Prostate gland (tissue), 2 donors: ENCODE data around the gene AQP12B.

Source experiments
- POLR2A ChIP-seq: fragments of 450-650 bp; IDR thresholded peaks from one replicate; pipeline ENCODE4 v1.6.1; 2016; ENCODE audit warnings: antibody characterized with exemption, mild to moderate bottlenecking
- TF ChIP-seq, protein P1 (sequence below), 4 experiments: fragments of 200-600 bp in 2 of 4; fragments of 450-650 bp in 2 of 4; sonication (generic) in 2 of 4; IDR thresholded peaks; 1 replicate in 3 of 4; 2 replicates in 1 of 4; pipeline ENCODE4 v1.5.1; 2016 to 2019; ENCODE audit warnings: antibody characterized with exemption in 4 of 4, mild to moderate bottlenecking in 2 of 4, moderate library complexity in 2 of 4

DNA sequence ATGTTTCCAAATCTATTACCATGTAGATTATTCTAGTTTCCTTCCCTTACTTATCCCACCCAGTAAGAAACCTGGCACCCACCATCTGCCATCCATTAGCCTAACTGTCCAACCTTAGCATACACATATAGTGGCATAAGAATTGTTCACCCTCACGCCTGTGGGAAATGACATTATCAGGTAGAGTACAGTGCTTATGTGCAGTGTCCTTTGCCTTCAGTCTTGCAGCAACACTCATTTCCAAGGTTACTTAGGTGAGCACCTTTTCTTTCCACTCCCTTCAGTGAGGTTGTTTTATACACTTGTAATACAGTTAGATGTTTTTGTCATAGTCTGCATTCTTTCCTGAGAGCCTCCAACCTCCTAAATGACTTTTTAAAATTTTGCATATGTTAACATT is 18.1 kb downstream of the AQP12B start:
- TF ChIP-seq, protein P1, sequence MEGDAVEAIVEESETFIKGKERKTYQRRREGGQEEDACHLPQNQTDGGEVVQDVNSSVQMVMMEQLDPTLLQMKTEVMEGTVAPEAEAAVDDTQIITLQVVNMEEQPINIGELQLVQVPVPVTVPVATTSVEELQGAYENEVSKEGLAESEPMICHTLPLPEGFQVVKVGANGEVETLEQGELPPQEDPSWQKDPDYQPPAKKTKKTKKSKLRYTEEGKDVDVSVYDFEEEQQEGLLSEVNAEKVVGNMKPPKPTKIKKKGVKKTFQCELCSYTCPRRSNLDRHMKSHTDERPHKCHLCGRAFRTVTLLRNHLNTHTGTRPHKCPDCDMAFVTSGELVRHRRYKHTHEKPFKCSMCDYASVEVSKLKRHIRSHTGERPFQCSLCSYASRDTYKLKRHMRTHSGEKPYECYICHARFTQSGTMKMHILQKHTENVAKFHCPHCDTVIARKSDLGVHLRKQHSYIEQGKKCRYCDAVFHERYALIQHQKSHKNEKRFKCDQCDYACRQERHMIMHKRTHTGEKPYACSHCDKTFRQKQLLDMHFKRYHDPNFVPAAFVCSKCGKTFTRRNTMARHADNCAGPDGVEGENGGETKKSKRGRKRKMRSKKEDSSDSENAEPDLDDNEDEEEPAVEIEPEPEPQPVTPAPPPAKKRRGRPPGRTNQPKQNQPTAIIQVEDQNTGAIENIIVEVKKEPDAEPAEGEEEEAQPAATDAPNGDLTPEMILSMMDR (IDR thresholded peaks at IDR 0.05): no peak
- no peak for TF ChIP-seq POLR2A
